Activated T-helper 2 cell treated with anti-CD3 and anti-CD28 coated beads, Interferon-gamma antibody, Interleukin-2, Interleukin-4, amounts not matched to agents 10 μg/mL and 5 μg/mL and 100 μg/mL, durations not matched to agents 14 hours and 24 hours and 36 hours (primary cell): Measurements from ENCODE around the gene PXT1. TPM values are rescaled to one million over a fixed set of nuclear protein-coding genes. Genes with fewer than 3 reads are reported as not detected.

Experiments used
- DNase-seq: peaks from one replicate; pipeline ENCODE4 v3.0.0; 2021; ENCODE audit warnings: low spot score
- H3K27ac Mint-ChIP-seq: one replicate; pipeline ENCODE4 v1.8.0; 2021; ENCODE audit warnings: mixed read lengths
- H3K27me3 Mint-ChIP-seq: one replicate; pipeline ENCODE4 v1.8.0; 2021; ENCODE audit warnings: low read depth, mixed read lengths
- H3K36me3 Mint-ChIP-seq: one replicate; pipeline ENCODE4 v1.8.0; 2021; ENCODE audit warnings: low read depth, mixed read lengths
- H3K4me1 Mint-ChIP-seq: one replicate; pipeline ENCODE4 v1.8.0; 2021; ENCODE audit warnings: low read depth, mixed read lengths
- H3K4me3 Mint-ChIP-seq: one replicate; pipeline ENCODE4 v1.8.0; 2021; ENCODE audit warnings: low read depth, mild to moderate bottlenecking, moderate library complexity, mixed read lengths
- H3K9me3 Mint-ChIP-seq: one replicate; pipeline ENCODE4 v1.8.0; 2021; ENCODE audit warnings: mixed read lengths
- intact Hi-C: fragments of 100-400 bp; cut with micrococcal nuclease; formaldehyde crosslinking; loops from one replicate; pipeline ENCODE4 v1.15.1; 2023
- total RNA-seq: library from RNA; stranded (reverse); gene quantifications from 2 replicates; pipeline ENCODE4 v1.2.3, GENCODE V29; 2022

Gene PXT1
- total RNA-seq, 1 donor from 2014 or later: 0.27 TPM

DNA sequence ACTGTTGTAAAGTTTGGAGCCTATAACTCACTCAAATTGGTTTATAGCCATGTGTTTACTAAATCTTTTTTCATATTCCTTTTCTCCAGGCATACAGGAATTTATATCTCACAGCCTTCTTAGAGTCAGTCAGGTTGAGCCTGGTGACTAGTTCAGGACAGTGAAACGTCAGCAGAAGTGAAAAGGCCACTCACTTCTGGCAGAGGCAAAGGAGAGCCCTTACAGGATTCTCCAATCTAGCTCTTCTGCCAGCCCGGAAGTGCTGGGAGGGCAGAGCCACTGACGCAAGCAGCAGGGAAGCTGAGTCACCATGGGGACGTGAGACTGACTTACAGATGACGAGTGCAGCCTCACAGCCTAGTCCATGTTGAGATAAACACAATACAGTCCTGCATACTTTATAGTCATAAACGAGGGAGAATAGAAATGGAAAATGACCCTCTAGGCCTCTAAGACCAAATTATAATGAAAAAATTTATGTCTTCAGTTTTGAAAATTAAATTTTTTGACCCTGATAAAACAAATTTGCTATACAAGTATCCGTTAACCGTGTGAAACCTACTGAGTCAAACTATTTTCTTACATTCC, 1.3 kb downstream of the PXT1 start:
- peaks cover 30% of the 10 kb centered on the region for H3K4me1 Mint-ChIP-seq
- H3K27ac Mint-ChIP-seq: peak overlapping the region; percentile 81
- intact Hi-C loops: loop anchor here (1.0 to 5.0 kb wide), 5 partner anchors 18 to 415 kb away; partner anchors contain the start of genes MAPK14 and SRSF3
- H3K36me3 Mint-ChIP-seq: peaks cover 15% of the 10 kb centered on the region
- no peaks in the 10 kb centered on the region for H3K27me3 Mint-ChIP-seq
- no peaks in the 10 kb centered on the region for H3K9me3 Mint-ChIP-seq
- DNase-seq: peak; percentile 77
- peak overlapping the region; percentile 70 for H3K4me3 Mint-ChIP-seq

DNA sequence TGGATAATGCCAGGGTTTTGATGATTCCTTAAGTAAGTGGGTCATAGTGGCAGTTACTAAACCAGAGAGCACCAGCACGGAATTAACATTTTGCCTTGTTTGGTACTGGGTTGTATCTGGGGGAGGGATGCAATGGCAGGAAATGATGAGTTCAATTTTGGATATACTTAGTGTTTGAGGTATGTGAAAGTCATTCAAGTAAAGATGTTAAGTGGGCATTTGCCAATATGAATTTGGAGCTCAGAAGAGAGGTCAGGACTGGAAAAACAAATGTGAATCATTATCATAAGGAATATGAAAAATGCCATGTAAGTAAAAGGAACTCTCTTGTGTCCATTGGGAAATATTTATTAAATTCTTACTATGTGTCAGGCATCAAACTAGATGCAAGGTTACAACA, 6.2 kb downstream of the PXT1 start:
- Mint-ChIP-seq H3K27me3 (no peaks in the 10 kb centered on the region), H3K4me1 (peaks cover 12% of the 10 kb centered on the region), H3K27ac (no peak overlapping the region), H3K36me3 (no peaks in the 10 kb centered on the region), H3K9me3 (no peaks in the 10 kb centered on the region), H3K4me3 (no peak overlapping the region)
- intact Hi-C loops: no loop called here
- DNase-seq: no peak

DNA sequence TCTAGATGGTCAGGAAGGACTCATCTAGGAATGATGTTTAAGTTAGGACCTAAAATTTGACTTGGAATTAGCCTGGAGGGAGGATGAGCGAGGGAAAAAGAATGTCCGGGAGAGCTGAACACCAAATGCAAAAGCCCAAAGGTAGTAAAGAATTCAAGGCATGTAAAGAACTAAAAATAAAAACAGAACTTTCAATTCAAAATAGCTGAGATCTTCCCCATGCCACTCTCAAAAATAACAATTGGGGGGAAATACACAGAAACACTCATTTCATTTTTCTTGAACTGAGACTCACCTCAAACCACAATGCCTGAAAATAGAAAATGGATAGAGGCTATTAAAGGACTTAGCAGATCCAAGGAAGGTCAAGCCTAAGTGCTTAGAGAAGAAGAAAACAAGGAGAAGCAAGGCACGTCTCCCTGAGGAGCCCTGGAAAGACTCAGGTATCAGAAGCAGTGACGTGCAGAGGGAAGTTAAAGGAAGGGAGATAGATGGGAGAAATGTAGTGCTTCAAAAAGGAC, 10.4 kb downstream of the PXT1 start:
- Mint-ChIP-seq H3K4me3 (no peak overlapping the region), H3K36me3 (no peaks in the 10 kb centered on the region), H3K4me1 (peaks cover 5% of the 10 kb centered on the region), H3K27ac (no peak overlapping the region), H3K9me3 (no peaks in the 10 kb centered on the region), H3K27me3 (no peaks in the 10 kb centered on the region)
- intact Hi-C loops: no loop called here
- DNase-seq: no peak

- intact Hi-C loops: no loop called here
- Mint-ChIP-seq H3K36me3 (no peaks in the 10 kb centered on the region), H3K27me3 (no peaks in the 10 kb centered on the region)
Observed at GRCh38 chr6:36431197-36431596, 11.5 kb downstream of the PXT1 start.

GRCh38 chr6:36430351-36430750, 12.3 kb downstream of the PXT1 start:
- Mint-ChIP-seq H3K36me3 (no peaks in the 10 kb centered on the region), H3K27ac (no peak overlapping the region), H3K4me1 (peaks cover 5% of the 10 kb centered on the region), H3K27me3 (no peaks in the 10 kb centered on the region), H3K4me3 (no peak overlapping the region), H3K9me3 (no peaks in the 10 kb centered on the region)
- no peak for DNase-seq
- intact Hi-C loops: no loop called here

More at GRCh38 chr6:36431197-36431596, 11.5 kb downstream of the PXT1 start:
- Mint-ChIP-seq H3K4me1 (peaks cover 5% of the 10 kb centered on the region), H3K27ac (no peak overlapping the region), H3K4me3 (no peak overlapping the region), H3K9me3 (no peaks in the 10 kb centered on the region)
- no peak for DNase-seq

DNA sequence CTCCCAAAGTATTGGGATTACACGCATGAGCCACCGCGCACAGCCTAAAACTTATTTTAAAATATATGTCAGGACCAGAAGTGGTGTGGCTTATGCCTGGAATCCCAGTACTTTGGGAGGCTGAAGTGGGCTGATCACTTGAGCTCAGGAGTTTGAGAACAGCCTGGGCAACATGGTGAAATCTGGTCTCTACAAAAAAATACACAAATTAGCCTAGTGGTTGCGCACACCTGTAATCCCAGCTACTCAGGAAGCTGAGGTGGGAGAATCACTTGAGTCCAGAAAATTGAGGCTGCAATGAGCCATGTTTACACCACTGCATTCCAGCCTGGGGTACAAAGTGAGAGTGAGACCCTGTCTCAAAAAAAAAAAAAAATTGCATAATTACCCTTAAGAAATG, 13.7 kb downstream of the PXT1 start:
- no peaks in the 10 kb centered on the region for H3K27me3 Mint-ChIP-seq
- H3K4me1 Mint-ChIP-seq: peaks cover 5% of the 10 kb centered on the region
- H3K36me3 Mint-ChIP-seq: no peaks in the 10 kb centered on the region
- H3K4me3 Mint-ChIP-seq: no peak overlapping the region
- DNase-seq: no peak
- no peak overlapping the region for H3K27ac Mint-ChIP-seq
- intact Hi-C loops: no loop called here
- no peaks in the 10 kb centered on the region for H3K9me3 Mint-ChIP-seq

- no peak for DNase-seq
- Mint-ChIP-seq H3K9me3 (no peaks in the 10 kb centered on the region), H3K36me3 (no peaks in the 10 kb centered on the region), H3K27ac (no peak overlapping the region), H3K4me3 (no peak overlapping the region), H3K4me1 (peaks cover 15% of the 10 kb centered on the region), H3K27me3 (peaks cover 2% of the 10 kb centered on the region)
- intact Hi-C loops: no loop called here
Observed at GRCh38 chr6:36426622-36427021, 16.0 kb downstream of the PXT1 start.

- H3K36me3 Mint-ChIP-seq: no peaks in the 10 kb centered on the region
- H3K4me1 Mint-ChIP-seq: peaks cover 15% of the 10 kb centered on the region
- H3K4me3 Mint-ChIP-seq: peak overlapping the region; percentile 88
- peaks cover 7% of the 10 kb centered on the region for H3K27me3 Mint-ChIP-seq
- intact Hi-C loops: loop anchor here (1.0 to 5.0 kb wide), 4 partner anchors 18 to 396 kb away; partner anchors contain the start of genes MAPK14 and SRSF3
- peak overlapping the region; percentile 85 for H3K27ac Mint-ChIP-seq
- no peaks in the 10 kb centered on the region for H3K9me3 Mint-ChIP-seq
- DNase-seq: peak; percentile 97
Observed at GRCh38 chr6:36423101-36423824, 19.4 kb downstream of the PXT1 start.

GRCh38 chr6:36422714-36423100, 19.9 kb downstream of the PXT1 start:
- Mint-ChIP-seq H3K36me3 (no peaks in the 10 kb centered on the region), H3K27me3 (peaks cover 7% of the 10 kb centered on the region), H3K9me3 (no peaks in the 10 kb centered on the region), H3K4me3 (peak overlapping the region; percentile 88), H3K4me1 (peaks cover 15% of the 10 kb centered on the region), H3K27ac (peak overlapping the region; percentile 85)
- DNase-seq: no peak
- intact Hi-C loops: loop anchor here (1.0 to 5.0 kb wide), 4 partner anchors 19 to 395 kb away; partner anchors contain the start of genes MAPK14 and SRSF3

GRCh38 chr6:36419310-36419709, 23.3 kb downstream of the PXT1 start:
- intact Hi-C loops: no loop called here
- DNase-seq: no peak
- peaks cover 15% of the 10 kb centered on the region for H3K4me1 Mint-ChIP-seq
- H3K4me3 Mint-ChIP-seq: no peak overlapping the region
- no peaks in the 10 kb centered on the region for H3K9me3 Mint-ChIP-seq
- H3K27me3 Mint-ChIP-seq: peaks cover 11% of the 10 kb centered on the region
- H3K27ac Mint-ChIP-seq: no peak overlapping the region
- no peaks in the 10 kb centered on the region for H3K36me3 Mint-ChIP-seq

GRCh38 chr6:36418558-36418957, 24.1 kb downstream of the PXT1 start:
- intact Hi-C loops: no loop called here
- DNase-seq: no peak
- Mint-ChIP-seq H3K4me1 (peaks cover 11% of the 10 kb centered on the region), H3K27me3 (peaks cover 14% of the 10 kb centered on the region), H3K36me3 (no peaks in the 10 kb centered on the region), H3K4me3 (no peak overlapping the region), H3K9me3 (peaks cover 4% of the 10 kb centered on the region), H3K27ac (no peak overlapping the region)

DNA sequence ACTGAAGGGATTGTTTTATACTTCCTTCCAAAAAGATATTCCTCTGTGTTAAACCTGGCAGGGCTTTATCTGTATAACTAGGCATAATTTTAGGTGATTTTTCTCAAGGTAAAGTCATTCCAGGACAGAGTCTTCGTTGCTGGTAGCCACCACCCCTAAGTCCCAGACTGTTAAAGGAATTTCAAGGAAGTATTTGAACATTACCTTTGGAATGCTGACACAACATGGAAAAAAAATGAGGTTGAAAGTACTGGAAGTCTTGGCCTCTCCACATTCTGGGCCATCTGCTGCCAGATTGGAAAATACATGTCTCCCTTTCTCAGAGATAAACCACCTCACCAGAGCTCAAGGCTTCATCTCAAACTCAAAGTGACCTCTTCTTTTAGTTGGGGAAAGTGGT, 28.2 kb downstream of the PXT1 start:
- Mint-ChIP-seq H3K4me3 (no peak overlapping the region), H3K9me3 (peaks cover 9% of the 10 kb centered on the region)

More for the DNA sequence above, 28.2 kb downstream of the PXT1 start:
- H3K27me3 Mint-ChIP-seq: peaks cover 20% of the 10 kb centered on the region
- no peaks in the 10 kb centered on the region for H3K36me3 Mint-ChIP-seq
- DNase-seq: no peak
- H3K4me1 Mint-ChIP-seq: no peaks in the 10 kb centered on the region
- intact Hi-C loops: no loop called here
- no peak overlapping the region for H3K27ac Mint-ChIP-seq
